ENCODE measurements around the gene CFAP299.

The CFAP299 gene

DNA sequence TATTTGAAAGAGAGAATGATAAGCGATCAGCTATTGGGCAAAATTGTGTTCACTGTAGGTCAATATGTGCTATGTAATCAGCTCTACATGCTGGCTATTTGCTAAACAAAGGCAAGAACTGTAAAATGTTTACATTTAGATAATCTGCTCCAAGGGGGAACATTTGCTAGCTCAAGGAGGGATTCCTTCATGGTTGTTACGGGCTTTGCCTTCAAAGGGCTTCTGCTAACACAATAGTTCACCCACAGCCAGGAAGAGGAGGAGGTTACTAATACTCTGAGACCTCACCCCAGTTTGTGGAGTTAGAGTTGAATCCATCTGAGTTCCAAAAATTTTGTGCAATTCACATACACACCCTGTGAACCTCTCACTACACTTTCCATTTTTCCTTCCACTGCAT is 587.4 kb downstream of the CFAP299 start:
- no peak overlapping the region for H3K4me3 ChIP-seq (ENCODE audit: control insufficient read depth, low read depth, low read length)
- TF ChIP-seq, protein P1, sequence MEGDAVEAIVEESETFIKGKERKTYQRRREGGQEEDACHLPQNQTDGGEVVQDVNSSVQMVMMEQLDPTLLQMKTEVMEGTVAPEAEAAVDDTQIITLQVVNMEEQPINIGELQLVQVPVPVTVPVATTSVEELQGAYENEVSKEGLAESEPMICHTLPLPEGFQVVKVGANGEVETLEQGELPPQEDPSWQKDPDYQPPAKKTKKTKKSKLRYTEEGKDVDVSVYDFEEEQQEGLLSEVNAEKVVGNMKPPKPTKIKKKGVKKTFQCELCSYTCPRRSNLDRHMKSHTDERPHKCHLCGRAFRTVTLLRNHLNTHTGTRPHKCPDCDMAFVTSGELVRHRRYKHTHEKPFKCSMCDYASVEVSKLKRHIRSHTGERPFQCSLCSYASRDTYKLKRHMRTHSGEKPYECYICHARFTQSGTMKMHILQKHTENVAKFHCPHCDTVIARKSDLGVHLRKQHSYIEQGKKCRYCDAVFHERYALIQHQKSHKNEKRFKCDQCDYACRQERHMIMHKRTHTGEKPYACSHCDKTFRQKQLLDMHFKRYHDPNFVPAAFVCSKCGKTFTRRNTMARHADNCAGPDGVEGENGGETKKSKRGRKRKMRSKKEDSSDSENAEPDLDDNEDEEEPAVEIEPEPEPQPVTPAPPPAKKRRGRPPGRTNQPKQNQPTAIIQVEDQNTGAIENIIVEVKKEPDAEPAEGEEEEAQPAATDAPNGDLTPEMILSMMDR (IDR thresholded peaks at IDR 0.05; ENCODE audit: control insufficient read depth, insufficient read depth, low read depth, low read length, missing control alignments) = no peak
- no peak for DNase-seq (ENCODE audit: low read depth)

DNA sequence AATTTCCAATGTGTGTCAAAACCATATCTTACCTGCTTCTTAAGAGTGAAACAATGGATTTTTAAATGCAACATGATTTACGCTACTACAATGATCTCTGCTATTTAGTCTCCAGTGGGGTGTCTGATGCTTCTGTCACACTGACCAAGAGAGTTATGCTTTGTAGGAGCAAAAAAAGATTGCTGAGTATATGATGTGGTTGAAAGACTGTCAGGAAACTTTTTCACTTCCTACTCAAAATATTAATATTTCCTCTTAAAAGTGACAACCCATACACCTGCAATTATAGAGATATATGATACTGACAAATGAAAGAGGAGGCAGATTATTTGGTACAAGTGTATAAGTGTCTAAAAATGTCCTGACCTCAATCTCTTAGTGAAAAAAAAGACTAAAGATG is 589.8 kb downstream of the CFAP299 start:
- no peak for DNase-seq (ENCODE audit: low read depth)
- TF ChIP-seq, protein P1 (IDR thresholded peaks at IDR 0.05; ENCODE audit: control insufficient read depth, insufficient read depth, low read depth, low read length, missing control alignments) = no peak
- H3K4me3 ChIP-seq (ENCODE audit: control insufficient read depth, low read depth, low read length) = no peak overlapping the region

DNA sequence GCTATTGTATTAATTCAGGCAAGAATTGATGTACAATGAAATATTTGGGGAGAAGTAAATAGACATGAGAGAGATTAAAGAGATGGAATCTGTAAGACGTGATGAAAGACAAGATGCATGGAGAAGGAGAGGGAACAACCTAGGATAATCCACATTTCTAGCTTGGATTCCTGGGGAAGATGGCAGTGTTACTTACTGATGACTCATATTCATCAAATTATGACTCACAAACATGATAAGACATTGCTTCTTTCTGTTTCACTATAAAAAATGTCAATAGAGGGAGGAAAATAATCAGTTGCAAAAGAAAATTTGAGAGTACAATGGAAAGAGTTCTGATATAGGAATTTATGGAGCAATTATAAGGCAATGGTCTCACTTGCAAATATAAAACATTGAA is 590.9 kb downstream of the CFAP299 start:
- no peak for DNase-seq (ENCODE audit: low read depth)
- no peak overlapping the region for H3K4me3 ChIP-seq (ENCODE audit: control insufficient read depth, low read depth, low read length)
- TF ChIP-seq, protein P1 (IDR thresholded peaks at IDR 0.05; ENCODE audit: control insufficient read depth, insufficient read depth, low read depth, low read length, missing control alignments) = no peak

- TF ChIP-seq, protein P1 (IDR thresholded peaks at IDR 0.05; ENCODE audit: control insufficient read depth, insufficient read depth, low read depth, low read length, missing control alignments) = no peak
- DNase-seq (ENCODE audit: low read depth) = no peak
- no peak overlapping the region for H3K4me3 ChIP-seq (ENCODE audit: control insufficient read depth, low read depth, low read length)
These were observed 591.4 kb downstream of the CFAP299 start for GRCh38 chr4:80926891-80927290.

DNA sequence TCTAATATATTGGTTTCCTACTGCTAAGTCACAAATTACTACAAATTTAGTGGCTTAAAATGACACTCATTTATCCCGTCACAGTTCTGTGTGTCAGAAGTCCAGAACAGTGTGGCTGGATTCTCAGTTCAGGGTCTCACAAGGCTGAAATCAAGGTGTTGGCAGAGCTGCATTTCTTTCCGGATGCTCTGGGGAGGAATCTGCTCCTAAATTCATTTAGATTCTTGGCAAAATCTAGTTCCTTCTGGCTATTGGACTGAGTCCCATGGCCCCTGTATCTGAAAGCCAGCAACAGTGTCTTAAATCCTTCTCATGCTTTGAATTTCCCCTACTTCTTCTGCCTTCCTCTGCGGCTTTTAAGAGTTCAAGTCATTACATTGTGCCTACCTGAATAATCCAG is 591.9 kb downstream of the CFAP299 start:
- TF ChIP-seq, protein P1 (IDR thresholded peaks at IDR 0.05; ENCODE audit: control insufficient read depth, insufficient read depth, low read depth, low read length, missing control alignments) = no peak
- DNase-seq (ENCODE audit: low read depth) = no peak
- no peak overlapping the region for H3K4me3 ChIP-seq (ENCODE audit: control insufficient read depth, low read depth, low read length)

DNA sequence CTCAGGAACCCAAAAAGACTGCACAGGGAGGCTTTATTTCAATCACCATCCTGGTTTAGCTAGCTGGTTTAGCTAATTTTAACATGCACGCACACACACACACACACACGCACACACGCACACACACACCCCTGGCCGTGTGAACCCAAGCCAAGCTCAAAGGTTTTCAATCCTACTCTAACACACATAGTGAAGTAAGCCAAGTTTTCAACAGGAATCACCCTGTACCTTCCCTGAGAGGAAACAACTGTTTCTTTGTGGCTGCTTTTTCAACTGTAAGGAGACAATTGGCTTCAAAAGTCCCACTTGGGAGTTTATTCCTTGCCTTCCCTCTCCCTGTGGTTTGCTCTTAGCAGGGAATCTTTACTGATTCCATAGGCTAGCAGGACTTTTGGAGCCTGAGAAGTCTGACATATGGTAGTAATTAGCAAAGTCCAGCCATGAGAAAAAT is 596.1 kb downstream of the CFAP299 start:
- TF ChIP-seq, protein P1 (IDR thresholded peaks at IDR 0.05; ENCODE audit: control insufficient read depth, insufficient read depth, low read depth, low read length, missing control alignments) = no peak

DNA sequence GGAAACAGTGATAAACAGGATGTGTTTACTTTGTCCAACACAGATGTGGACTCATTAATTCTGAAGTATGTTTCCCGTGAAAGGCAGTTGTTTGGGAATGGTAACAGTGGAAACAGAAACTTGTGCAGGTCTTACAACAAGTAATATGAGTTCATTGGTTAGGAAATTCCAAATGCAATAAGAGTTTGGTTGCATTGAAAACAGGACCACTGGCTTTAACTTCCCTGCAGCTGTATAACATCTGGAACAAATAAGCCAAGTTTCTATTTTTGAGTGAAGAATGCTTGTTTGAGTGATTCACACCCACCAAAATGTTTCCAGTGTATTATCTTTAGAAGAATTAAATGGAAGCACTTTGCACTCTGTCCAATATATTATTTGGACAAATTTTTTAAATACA is 612.6 kb downstream of the CFAP299 start:
- TF ChIP-seq, protein P1 (IDR thresholded peaks at IDR 0.05; ENCODE audit: control insufficient read depth, insufficient read depth, low read depth, low read length, missing control alignments) = no peak
- DNase-seq (ENCODE audit: low read depth) = peak; percentile 35
- no peak overlapping the region for H3K4me3 ChIP-seq (ENCODE audit: control insufficient read depth, low read depth, low read length)

More for the DNA sequence above, 596.1 kb downstream of the CFAP299 start:
- no peak overlapping the region for H3K4me3 ChIP-seq (ENCODE audit: control insufficient read depth, low read depth, low read length)
- DNase-seq (ENCODE audit: low read depth) = no peak
